HepG2 (cell line): ENCODE measurements around the gene PARP6. TPM values are rescaled to one million over a fixed set of nuclear protein-coding genes. Genes with fewer than 3 reads are reported as not detected.

Experiments used
- ARID2 ChIP-seq: sonication (generic); formaldehyde crosslinking; IDR thresholded peaks from 2 replicates; pipeline ENCODE4 v1.8.1; 2022; ENCODE audit warnings: mild to moderate bottlenecking, missing genetic modification reagents, borderline replicate concordance
- ATF7-NPFF ChIP-seq: sonication (generic); formaldehyde crosslinking; IDR thresholded peaks from 2 replicates; pipeline ENCODE4 v1.8.1; 2023; ENCODE audit warnings: mild to moderate bottlenecking, low read depth, missing genetic modification reagents, moderate library complexity
- GABPB1 ChIP-seq: IDR thresholded peaks from 2 replicates; pipeline ENCODE4 v1.6.1; 2016; ENCODE audit warnings: mild to moderate bottlenecking, missing genetic modification reagents, moderate library complexity, missing compliant biosample characterization
- GATA4 ChIP-seq: sonication (generic); IDR thresholded peaks from 2 replicates; pipeline ENCODE4 v1.6.1; 2016; ENCODE audit warnings: antibody characterized with exemption, low read depth, borderline replicate concordance
- KDM2A ChIP-seq: sonication (generic); formaldehyde crosslinking; IDR thresholded peaks from 2 replicates; pipeline ENCODE4 v1.4.0; 2020; ENCODE audit warnings: low read depth, missing genetic modification reagents, borderline replicate concordance
- NR2F6 ChIP-seq, 2 experiments: IDR thresholded peaks; 2 replicates each; pipeline ENCODE4 v1.6.1; 2016; ENCODE audit warnings: antibody characterized with exemption in 1 of 2, mild to moderate bottlenecking in 1 of 2
- PAF1 ChIP-seq: IDR thresholded peaks from 2 replicates; pipeline ENCODE4 v1.6.1; 2016; ENCODE audit warnings: missing genetic modification reagents, missing compliant biosample characterization
- POLR2AphosphoS2 ChIP-seq: IDR thresholded peaks from 2 replicates; pipeline ENCODE4 v1.6.1; 2011; ENCODE audit warnings: low read depth, low read length, improper control_type of control experiment
- POLR2G ChIP-seq: fragments of 200-400 bp; formaldehyde crosslinking; IDR thresholded peaks from 2 replicates; pipeline ENCODE4 v1.6.1; 2018; ENCODE audit warnings: mild to moderate bottlenecking, low read depth, low read length, moderate library complexity
- RBFOX2 ChIP-seq: fragments of 200-400 bp; formaldehyde crosslinking; IDR thresholded peaks from 2 replicates; pipeline ENCODE4 v1.6.1; 2017; ENCODE audit warnings: low read depth, mild to moderate bottlenecking, low read length
- TAF15 ChIP-seq: fragments of 200-400 bp; formaldehyde crosslinking; IDR thresholded peaks from one replicate; pipeline ENCODE4 v1.6.1; 2018; ENCODE audit warnings: mild to moderate bottlenecking, low read depth, low read length; ENCODE audit not compliant: poor library complexity, severe bottlenecking
- polyA plus RNA-seq, 8 experiments: library from polyadenylated mRNA; depleted of rRNA in 3 of 8; stranded (reverse) in 7 of 8; unstranded in 1 of 8; fragments of >200 nt; fragmentation: Illumina TruSeq in 4 of 8; extraction: Trizol in 4 of 8; gene quantifications; 2 replicates each; pipeline versions ENCODE4 v1.2.1 to v1.2.3, GENCODE V29; 2011 to 2016; ENCODE audit warnings: low read depth in 4 of 8, missing spikeins in 1 of 8, mixed read lengths in 1 of 8; ENCODE audit not compliant: insufficient read depth in 1 of 8
- total RNA-seq, 5 experiments: library from RNA; depleted of rRNA; stranded (reverse); fragments of >200 nt; fragmentation: Illumina TruSeq; extraction: Trizol; gene quantifications; 2 replicates each; pipeline ENCODE4 v1.2.3, GENCODE V29; 2016; ENCODE audit warnings: low read depth in 1 of 5
- TF ChIP-seq, protein P1 (sequence below): sonication (generic); formaldehyde crosslinking; IDR thresholded peaks from 2 replicates; pipeline ENCODE4 v1.5.1; 2020; ENCODE audit warnings: mild to moderate bottlenecking, missing genetic modification reagents, moderate library complexity
- TF ChIP-seq, protein P2 (sequence below): sonication (generic); formaldehyde crosslinking; IDR thresholded peaks from 2 replicates; pipeline ENCODE4 v1.4.0; 2020; ENCODE audit warnings: missing genetic modification reagents
- TF ChIP-seq, protein P3 (sequence below): sonication (generic); formaldehyde crosslinking; IDR thresholded peaks from 2 replicates; pipeline ENCODE4 v1.4.0; 2020; ENCODE audit warnings: mild to moderate bottlenecking, missing genetic modification reagents
- TF ChIP-seq, protein P4 (sequence below): sonication (generic); formaldehyde crosslinking; IDR thresholded peaks from 2 replicates; pipeline ENCODE4 v1.4.0; 2020; ENCODE audit warnings: missing genetic modification reagents
- TF ChIP-seq, protein P5 (sequence below): IDR thresholded peaks from 2 replicates; pipeline ENCODE4 v1.6.1; 2012; ENCODE audit warnings: low read length, improper control_type of control experiment

Gene PARP6
- total and polyA plus RNA-seq, 2 of the 13 experiments (the other 11 are each of a cell fraction or from before 2014, with no cell fraction given): 0.22 to 0.87 TPM

DNA sequence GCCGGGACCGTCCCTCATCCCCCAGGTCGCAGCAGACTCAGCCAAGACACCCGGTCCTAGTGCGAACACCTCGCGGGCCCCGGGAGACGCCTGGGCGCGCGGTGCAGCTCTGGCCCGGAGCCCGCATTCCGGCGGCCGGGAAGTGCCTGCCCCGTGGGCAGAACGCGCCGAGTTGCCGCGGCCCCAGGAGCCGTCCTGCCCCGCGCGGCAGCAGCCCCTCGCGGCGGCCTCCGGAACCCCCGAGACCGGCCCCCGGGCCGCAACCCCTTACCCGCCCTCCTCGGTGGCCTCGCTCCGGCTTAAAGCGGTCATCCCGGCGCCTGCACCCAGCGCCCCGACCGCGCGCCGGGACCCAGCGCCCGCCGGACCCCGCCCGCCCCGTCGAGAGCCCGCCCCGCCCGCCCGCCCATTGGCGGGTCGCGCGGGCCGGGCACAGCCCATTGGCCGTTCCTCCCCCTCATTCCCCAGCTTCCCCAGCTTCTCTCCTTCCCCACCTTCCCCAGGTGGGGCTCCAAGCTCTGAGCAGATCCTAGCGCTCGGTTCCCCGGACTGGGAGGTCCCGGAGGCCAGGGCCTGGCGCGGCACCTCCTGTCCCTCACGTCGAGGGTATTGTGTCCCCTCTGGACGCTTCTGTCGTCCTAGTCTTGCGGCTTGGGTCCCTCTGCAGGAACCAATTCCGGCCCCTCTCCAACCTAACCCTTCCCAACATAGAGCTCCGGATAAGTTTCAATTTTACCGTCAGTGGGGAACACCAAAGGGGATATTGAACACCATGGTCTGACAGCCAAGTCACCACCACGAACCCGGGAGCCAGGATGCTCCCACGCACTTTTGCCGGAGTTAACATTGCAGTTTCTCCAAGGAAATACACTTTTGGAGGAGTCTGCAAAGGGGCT, 74.6 kb downstream of the PARP6 start, which contains the start of gene GRAMD2A (continued):
- TF ChIP-seq, protein P1, sequence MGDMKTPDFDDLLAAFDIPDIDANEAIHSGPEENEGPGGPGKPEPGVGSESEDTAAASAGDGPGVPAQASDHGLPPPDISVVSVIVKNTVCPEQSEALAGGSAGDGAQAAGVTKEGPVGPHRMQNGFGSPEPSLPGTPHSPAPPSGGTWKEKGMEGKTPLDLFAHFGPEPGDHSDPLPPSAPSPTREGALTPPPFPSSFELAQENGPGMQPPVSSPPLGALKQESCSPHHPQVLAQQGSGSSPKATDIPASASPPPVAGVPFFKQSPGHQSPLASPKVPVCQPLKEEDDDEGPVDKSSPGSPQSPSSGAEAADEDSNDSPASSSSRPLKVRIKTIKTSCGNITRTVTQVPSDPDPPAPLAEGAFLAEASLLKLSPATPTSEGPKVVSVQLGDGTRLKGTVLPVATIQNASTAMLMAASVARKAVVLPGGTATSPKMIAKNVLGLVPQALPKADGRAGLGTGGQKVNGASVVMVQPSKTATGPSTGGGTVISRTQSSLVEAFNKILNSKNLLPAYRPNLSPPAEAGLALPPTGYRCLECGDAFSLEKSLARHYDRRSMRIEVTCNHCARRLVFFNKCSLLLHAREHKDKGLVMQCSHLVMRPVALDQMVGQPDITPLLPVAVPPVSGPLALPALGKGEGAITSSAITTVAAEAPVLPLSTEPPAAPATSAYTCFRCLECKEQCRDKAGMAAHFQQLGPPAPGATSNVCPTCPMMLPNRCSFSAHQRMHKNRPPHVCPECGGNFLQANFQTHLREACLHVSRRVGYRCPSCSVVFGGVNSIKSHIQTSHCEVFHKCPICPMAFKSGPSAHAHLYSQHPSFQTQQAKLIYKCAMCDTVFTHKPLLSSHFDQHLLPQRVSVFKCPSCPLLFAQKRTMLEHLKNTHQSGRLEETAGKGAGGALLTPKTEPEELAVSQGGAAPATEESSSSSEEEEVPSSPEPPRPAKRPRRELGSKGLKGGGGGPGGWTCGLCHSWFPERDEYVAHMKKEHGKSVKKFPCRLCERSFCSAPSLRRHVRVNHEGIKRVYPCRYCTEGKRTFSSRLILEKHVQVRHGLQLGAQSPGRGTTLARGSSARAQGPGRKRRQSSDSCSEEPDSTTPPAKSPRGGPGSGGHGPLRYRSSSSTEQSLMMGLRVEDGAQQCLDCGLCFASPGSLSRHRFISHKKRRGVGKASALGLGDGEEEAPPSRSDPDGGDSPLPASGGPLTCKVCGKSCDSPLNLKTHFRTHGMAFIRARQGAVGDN (CRISPR knock-in tag): peak; percentile 26
- TF ChIP-seq PAF1 (no peak), ATF7-NPFF (CRISPR knock-in tag) (peak; percentile 34; the same call in 1 of the 2 replicates), GABPB1 (no peak), ARID2 (no peak), GATA4 (no peak), RBFOX2 (peak; percentile 56; the same call in 1 of the 2 replicates), POLR2AphosphoS2 (no peak), NR2F6 (IDR thresholded peaks at IDR 0.05) (no peak), NR2F6 (CRISPR knock-in tag; IDR thresholded peaks at IDR 0.05) (no peak), POLR2G (peak; percentile 81; the same call in 1 of the 2 replicates), TAF15 (peak; percentile 19), KDM2A (CRISPR knock-in tag) (peak; percentile 87)
- TF ChIP-seq, protein P2, sequence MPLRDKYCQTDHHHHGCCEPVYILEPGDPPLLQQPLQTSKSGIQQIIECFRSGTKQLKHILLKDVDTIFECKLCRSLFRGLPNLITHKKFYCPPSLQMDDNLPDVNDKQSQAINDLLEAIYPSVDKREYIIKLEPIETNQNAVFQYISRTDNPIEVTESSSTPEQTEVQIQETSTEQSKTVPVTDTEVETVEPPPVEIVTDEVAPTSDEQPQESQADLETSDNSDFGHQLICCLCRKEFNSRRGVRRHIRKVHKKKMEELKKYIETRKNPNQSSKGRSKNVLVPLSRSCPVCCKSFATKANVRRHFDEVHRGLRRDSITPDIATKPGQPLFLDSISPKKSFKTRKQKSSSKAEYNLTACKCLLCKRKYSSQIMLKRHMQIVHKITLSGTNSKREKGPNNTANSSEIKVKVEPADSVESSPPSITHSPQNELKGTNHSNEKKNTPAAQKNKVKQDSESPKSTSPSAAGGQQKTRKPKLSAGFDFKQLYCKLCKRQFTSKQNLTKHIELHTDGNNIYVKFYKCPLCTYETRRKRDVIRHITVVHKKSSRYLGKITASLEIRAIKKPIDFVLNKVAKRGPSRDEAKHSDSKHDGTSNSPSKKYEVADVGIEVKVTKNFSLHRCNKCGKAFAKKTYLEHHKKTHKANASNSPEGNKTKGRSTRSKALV: peak; percentile 59; the same call in 1 of the 2 replicates
- TF ChIP-seq, protein P3, sequence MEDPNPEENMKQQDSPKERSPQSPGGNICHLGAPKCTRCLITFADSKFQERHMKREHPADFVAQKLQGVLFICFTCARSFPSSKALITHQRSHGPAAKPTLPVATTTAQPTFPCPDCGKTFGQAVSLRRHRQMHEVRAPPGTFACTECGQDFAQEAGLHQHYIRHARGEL: no peak
- TF ChIP-seq, protein P4, sequence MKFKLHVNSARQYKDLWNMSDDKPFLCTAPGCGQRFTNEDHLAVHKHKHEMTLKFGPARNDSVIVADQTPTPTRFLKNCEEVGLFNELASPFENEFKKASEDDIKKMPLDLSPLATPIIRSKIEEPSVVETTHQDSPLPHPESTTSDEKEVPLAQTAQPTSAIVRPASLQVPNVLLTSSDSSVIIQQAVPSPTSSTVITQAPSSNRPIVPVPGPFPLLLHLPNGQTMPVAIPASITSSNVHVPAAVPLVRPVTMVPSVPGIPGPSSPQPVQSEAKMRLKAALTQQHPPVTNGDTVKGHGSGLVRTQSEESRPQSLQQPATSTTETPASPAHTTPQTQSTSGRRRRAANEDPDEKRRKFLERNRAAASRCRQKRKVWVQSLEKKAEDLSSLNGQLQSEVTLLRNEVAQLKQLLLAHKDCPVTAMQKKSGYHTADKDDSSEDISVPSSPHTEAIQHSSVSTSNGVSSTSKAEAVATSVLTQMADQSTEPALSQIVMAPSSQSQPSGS (CRISPR knock-in tag): no peak
- TF ChIP-seq, protein P5, sequence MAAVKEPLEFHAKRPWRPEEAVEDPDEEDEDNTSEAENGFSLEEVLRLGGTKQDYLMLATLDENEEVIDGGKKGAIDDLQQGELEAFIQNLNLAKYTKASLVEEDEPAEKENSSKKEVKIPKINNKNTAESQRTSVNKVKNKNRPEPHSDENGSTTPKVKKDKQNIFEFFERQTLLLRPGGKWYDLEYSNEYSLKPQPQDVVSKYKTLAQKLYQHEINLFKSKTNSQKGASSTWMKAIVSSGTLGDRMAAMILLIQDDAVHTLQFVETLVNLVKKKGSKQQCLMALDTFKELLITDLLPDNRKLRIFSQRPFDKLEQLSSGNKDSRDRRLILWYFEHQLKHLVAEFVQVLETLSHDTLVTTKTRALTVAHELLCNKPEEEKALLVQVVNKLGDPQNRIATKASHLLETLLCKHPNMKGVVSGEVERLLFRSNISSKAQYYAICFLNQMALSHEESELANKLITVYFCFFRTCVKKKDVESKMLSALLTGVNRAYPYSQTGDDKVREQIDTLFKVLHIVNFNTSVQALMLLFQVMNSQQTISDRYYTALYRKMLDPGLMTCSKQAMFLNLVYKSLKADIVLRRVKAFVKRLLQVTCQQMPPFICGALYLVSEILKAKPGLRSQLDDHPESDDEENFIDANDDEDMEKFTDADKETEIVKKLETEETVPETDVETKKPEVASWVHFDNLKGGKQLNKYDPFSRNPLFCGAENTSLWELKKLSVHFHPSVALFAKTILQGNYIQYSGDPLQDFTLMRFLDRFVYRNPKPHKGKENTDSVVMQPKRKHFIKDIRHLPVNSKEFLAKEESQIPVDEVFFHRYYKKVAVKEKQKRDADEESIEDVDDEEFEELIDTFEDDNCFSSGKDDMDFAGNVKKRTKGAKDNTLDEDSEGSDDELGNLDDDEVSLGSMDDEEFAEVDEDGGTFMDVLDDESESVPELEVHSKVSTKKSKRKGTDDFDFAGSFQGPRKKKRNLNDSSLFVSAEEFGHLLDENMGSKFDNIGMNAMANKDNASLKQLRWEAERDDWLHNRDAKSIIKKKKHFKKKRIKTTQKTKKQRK: no peak
